GM18907 (cell line): ENCODE data around the gene CYBC1.

Experiments
- ATAC-seq: cut with Tn5 transposase; IDR thresholded peaks from one replicate; pipeline ENCODE4 v1.9.1; 2021; ENCODE audit warnings: mild to moderate bottlenecking, moderate library complexity; ENCODE audit not compliant: unreplicated experiment

Gene CYBC1

DNA sequence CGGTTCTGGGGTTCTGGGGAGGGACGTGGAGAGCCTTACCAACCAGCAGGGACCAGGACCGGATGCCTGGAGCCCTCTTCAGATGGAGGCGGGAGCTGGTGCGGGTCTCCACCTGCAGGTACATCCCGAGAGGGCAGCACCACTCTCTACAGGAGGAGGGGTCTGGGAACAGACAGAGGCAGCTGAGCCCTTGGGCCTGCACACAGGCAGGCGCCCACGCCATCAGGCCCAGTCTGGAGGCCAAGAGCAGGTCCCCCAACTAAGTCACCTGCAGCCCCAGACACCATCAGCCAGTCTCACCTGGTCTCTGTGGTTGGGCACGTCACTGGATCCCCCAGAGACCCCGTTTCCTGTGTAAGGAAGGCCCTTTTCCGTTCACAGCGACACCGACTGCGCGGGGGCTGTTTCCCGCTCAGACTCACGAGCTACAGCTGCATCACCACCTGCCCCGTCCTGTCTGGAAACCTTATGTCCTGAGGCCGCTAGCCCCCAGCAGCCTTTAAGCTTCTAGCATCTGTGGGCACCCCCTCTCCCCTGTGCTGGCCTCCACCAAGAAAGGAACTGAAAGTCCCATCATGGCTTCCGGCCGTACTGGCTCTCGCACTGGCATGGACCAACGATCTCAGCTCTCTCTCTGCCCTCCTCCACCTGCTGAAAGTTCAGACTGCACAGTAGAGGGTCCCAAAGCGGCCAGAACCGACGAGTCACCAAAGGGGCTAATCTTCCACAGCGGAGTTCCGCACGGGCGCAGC, 1.2 kb downstream of the CYBC1 start:
- peak; percentile 69 for ATAC-seq

DNA sequence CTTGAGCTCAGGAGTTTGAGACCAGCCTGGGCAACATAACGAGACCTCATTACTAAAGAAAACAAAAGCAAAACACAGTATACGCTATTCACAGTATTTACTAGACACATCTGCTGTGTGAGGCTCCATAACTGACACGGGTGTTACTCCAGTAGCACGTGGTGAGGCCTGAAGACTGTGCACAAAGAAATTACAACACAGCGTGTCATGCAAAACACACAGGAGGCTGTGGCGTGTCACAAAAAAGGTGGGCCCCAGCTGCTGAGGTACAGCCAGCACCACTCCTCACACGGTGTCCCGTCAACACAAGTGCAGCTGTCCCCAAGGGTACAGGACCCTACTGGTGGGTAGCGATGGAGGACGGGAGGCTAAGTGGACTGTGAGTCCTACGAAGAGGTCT, 2.7 kb downstream of the CYBC1 start:
- no peak for ATAC-seq

DNA sequence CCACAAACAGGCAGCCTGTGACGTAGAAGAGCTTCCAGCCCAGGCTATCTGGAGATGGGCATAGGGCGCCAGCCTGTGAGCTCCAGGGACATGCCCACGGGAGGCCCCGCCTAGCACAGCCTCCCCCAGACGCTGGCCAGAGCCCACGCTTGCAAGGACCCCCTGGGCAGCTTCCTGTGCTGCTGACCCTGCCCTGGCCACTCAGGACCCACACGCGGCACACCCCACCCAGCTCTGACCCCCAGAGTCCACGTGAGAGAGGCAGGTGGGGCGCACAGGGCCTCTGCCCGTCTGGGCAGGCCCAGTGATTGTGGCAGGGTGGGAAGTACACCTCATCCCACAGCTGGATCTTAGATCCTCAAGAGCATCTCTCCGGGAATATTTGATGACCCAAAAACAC, 3.9 kb downstream of the CYBC1 start:
- no peak for ATAC-seq

DNA sequence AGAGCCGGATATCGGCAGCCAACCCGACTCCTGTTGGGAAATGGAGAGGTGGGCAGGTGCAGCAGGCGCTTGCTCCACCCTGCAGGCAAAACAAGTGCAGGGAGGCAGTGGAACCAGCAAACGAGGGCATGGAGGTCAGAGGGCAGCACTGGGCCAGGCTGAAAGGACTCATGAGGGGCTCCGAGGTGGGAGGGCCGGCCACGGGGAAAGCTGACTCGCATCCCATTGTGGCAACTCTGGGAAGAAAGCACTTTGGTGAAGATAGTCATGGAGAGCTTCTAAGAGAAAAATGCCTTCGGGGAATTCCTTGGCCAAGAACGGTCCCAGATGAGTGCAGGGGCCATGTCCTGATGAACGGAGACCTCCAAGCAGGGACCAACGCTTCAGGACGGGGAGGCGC, 4.4 kb downstream of the CYBC1 start:
- ATAC-seq = no peak

DNA sequence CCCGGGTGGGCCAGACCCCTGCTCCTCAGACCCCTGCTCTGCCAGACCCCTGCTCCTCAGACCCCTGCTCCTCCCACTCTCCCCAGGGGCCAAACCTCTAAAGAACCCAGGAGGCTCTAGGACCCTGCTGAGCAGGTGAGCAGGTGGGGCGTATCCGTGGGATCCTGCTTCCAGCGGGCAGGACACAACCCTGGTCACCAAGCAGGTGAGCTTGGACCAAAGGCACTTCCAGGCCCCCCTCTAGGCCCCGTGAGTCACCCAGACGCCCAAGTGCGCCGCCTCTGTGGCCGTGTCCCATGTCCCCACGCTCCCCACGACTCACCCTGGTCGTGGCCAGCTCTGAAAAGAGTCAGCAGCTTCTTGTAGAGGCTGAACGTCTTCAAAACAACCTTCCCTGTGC, 5.0 kb downstream of the CYBC1 start:
- no peak for ATAC-seq

DNA sequence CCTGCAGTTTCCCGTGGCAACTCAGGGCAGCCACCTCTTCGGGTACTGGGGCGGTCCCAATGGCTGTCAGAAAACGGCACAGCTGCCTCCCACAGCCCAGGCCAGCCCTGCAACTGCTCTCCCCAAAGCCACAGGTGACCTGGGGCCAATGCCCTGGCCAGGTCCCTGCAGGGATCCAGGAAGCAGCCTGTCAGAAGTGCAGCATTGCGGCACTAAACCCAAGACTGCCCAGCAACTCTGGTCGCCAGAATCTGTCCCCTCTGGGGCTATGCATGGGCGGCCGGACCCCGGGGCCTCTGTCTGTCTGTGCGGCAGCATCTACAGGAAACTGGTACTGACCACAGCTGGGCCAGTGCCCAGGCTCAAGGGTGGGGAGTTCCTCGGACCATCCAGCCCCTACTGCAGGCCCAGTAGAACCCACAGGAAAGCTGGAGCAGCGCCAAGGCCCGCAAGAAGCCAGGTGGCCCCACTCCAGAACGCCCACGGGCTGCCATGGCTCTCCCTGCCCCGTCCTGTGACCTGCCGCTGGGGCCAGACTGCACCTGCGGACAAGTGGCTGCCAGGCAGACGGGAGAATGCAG, 5.5 kb downstream of the CYBC1 start:
- no peak for ATAC-seq

DNA sequence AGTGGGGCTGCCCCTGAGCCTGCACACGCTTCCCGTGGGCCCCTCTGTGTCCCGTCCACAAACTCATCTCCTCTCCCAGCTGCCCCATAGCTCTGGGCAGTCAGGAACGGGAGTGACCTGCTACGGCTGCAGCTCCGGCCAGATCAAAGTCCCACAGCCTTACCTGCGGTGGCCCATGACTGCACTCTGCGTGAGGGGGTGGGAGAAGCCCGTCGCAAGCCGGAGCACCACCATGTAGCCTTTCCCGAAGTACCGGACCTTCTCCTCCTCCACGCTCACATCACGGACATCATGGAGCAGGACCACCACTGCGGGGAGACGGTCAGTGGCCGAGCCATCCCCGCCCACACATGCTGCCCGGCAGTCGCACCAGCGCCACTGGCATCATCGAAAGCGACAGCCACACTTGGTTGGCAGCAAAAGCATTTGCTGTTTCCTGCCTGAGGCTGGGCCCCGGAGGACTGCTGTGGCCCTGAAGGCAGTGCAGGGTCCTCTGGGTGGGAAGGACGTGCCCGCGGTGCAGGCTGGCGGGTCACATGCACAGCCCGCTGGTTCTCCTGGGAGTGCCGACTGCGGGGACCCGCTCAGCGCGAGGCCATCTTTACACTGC, 6.2 kb downstream of the CYBC1 start:
- ATAC-seq = no peak

DNA sequence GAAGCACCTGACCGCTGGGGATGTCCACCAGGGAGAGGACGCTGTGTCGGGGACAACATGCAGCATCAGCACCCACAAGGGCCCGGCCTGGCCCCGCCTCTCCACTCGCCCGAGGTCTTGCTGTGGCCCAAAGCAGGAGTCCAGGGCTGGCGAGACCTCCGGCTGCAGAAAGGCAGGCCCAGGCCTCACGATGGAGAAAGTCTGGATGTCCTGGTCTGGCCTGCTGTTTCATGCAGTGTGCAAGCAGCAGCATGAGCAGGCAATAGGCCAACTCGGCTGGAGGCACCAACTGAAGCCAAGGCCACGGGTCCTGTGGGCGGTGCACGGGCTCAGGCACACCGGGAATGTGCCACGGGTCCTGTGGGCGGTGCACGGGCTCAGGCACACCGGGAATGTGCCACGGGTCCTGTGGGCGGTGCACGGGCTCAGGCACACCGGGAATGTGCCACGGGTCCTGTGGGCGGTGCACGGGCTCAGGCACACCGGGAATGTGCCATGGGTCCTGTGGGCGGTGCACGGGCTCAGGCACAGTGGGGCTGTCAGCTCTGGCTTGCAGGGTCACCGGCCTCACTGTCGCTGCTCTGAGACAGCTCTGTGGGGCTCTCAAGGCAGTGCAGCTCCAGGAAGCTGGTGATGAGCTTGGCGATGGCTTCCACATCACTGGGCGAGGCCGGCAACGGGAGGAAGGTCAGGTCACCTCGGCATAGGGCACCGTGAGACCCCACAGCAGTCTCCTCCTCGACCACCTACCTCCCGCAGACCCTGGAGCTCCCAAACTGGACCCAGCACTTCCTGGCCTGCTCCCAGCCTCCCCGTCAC, 6.9 kb downstream of the CYBC1 start:
- ATAC-seq = no peak

DNA sequence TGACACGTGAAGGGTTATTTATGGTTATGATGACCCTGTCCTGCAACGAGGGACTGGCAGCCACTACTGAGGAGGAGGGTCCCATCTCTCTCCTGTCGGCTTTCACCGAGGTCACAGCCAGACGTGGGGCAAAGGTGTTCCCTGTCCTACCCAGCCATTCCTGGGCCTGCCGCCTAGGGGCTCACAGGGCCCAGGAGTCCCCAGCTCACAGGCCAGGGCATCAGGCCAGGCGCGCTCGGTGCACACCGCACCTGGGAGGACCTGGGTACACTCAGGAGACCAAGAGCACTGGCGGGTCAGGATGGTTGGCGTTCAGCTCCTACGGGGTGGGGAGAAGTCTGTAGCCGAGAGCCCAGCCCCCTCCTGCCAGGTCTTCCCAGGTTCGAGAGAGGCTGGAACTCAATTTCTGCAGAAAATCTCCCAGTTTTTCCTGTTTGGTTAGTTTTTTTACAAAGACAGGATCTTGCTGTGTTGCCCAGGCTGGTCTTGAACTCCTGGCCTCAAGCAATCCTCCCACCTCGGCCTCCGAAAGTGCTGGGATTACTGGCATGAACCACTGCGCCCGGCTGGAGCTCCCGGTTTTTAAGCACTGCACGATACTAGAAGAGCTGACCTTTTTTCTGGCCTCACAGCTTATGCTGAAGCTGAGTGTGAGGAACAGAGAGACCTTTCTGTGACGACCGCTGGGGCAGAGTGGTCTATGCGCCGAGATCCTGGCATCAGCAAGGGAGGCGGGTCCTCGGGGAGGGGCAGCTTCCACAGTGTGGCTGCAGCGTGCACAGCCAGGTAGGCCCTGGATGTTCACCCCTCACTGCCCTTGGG, 7.7 kb downstream of the CYBC1 start:
- ATAC-seq = no peak

DNA sequence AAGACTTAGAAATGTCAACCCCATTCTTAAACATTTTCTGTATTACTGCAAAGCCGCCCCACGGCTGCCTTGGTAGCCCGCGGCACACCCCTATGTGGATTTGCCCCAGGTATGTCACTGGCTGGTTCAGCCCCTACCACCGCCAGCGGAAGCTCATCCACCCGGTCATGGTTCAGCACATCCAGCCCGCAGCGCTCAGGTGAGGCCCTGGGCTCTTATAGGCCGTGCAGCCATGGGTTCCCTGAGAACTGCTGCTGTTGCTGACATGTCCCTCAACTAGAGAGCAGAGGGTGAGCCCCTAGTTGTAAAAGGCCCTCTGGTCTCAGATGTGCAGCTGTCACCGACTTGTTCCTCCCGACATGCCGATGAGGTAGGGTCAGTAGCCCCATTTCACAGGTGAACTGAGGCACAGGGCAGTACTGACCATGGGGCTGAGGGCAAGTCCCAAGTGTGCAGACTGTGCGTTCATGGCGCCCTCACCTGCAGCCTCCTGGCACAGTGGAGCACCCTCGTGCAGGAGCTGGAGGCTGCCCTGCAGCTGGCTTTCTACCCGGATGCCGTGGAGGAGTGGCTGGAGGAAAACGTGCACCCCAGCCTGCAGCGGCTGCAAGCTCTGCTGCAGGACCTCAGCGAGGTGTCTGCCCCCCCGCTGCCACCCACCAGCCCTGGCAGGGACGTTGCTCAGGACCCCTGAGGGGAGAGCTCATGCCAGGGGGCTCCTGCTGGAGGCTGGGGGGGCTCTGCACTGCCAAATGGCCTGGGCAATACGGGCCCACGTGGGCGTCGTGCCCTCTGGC, 8.7 kb downstream of the CYBC1 start:
- no peak for ATAC-seq

DNA sequence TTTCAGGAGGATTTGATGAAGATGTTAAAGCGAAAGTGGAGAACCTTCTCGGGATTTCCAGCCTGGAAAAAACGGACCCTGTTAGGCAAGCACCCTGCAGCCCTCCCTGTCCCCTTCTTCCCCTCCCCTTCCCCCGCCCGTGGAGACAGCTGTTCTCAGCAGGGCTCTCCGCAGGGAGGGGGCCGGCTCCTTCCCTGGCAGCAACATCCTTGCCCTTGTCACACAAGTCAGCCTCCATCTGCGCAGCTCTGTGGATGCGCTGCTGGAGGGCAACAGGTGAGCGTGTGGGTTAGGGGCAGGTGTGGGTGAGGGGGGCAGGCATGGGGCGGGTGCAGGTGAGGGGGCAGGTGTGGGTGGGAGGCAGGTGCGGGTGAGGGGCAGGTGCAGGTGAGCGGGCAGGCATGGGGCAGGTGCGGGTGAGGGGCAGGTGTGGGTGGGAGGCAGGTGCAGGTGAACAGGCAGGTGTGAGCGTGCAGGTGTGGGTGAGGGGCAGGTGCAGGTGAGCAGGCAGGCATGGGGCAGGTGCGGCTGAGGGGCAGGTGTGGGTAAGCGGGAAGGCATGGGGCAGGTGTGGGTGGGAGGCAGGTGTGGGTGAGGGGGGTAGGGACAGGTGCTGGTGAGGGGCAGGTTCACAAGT, 9.4 kb downstream of the CYBC1 start:
- ATAC-seq = no peak

DNA sequence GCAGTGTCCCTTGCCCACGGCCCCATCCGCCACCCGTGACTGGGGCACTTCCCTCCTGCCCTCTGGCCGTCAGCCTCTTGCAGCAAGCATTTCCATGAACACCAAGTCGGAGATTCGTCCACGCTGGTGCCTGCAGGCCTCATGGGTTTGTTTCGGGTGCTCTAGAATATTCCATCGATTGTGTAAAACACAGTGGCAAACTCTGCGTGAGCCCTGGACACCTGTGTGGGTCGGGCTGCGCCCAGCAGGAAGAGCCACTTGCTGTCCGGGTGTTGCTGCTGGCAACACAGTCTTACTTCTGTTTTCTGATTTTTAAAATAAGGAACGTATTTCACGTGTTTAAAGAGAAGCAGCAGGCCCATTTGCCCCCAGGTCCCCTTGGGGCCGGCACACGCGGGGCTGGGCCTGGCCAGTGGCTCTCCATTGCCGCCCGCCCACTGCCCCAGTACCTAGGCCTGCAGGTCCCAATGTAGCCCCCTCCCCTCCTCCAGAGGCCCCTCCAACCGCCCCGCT, 10.0 kb downstream of the CYBC1 start:
- ATAC-seq = no peak

DNA sequence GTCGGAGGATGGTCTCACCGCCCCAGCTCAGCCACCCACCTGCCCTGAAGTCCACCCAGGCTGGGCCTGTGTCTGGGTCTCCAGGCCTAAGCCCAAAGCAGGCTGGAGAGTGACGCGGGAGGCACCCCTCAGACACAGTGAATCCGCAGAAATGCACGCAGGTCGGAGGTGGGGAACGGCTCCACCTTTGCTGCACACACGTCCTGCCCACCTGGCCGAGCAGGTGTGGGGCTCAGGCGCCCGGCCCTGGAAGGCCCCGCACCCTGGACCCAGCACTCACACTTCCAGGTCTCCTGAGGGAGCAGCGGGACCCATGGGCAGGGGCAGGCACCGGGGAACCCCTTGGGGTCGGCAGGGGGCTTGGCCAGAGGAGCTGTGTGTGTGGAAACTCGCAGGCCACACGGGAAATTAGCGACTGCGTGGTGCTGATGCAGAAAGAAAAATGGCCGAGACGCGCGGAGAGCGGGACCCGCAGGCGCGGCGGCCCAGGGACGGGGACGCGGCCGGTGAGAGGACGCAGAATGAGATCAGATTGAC, 10.7 kb downstream of the CYBC1 start:
- no peak for ATAC-seq

DNA sequence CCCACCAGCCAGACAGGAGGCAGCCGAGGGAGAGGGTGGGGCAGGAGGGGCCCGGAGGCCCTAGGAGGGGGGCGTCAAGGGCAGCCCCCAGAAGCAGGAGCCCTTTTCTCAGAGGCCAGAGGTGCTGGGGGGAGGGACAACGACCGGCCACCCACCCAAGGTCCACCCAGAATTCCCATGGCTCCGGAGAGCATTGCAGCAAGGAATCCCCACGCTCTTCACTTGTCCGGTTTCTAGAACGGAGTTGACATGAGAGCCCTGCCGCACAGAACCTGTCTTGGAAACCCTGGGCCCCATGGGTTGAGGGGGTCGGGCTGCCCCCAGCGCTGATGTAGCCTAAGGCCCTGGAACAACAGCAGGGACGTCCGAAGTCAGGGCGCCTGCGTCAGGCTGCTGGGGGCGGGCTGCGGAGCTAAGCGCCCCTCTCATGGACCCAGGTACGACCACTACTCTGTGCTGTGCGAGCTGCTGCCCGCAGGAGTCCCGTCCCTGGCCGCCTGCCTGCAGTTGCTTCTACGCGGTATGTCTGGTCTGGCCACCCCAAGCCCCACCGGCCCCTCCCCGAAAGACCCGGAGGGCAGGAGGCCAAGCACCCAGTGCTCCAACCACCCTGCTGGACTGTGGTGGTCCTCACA, 11.2 kb downstream of the CYBC1 start:
- ATAC-seq = no peak

DNA sequence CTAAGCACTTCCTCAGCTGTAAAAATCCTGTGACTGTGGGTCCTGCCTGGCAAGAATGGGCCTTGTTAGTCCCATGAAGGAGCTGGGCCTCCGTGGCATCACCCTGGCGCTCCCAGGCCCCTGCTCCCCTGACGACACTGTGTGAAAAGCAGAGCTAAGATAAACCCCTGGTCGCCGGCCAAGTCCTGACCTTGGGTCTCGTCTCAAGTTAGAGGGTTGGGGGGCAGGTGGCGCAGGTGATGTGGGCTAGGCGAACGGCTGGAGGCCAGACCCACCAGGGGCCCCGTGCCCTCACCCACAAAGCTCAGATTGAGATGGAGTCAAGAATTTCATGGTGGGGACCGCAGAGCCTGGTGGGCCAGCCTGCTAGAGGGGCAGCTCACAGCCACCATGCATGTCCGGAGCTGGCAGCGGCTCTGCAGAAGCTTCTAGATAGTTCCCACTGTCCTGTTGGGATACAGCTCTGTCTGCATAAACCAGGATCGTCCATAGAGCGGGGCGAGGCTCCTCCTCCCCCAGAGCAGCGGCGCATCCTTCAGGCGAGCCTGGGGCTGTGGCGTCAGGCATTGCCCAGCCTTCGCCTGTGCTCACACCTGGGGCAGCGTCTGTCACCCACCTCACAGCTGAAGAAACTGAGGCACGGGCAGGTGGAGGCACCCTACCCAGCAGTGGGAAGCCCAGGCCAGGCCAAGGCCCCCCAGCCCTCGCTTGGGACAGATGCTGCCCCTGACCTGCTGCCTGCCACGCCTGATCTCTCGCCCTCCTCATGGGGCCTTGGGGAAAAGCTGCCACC, 12.0 kb downstream of the CYBC1 start:
- no peak for ATAC-seq

DNA sequence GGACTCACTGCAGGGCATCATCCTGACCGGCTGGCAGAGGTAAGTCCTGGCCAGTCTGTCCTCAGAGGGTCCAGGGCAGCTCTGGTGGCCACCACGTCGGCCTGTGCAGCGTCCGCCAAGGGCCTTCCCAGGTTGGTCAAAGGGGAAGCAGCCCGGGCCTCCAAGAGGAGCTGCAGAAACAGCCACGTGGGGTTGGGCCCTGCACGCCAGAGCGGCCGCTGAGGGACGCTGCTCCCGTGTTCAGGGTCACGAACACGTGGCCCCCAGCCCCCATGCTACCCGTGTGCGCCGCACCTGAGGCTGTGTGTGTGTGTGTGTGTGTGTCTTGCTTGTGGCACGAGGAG, 13.3 kb downstream of the CYBC1 start:
- ATAC-seq = no peak

DNA sequence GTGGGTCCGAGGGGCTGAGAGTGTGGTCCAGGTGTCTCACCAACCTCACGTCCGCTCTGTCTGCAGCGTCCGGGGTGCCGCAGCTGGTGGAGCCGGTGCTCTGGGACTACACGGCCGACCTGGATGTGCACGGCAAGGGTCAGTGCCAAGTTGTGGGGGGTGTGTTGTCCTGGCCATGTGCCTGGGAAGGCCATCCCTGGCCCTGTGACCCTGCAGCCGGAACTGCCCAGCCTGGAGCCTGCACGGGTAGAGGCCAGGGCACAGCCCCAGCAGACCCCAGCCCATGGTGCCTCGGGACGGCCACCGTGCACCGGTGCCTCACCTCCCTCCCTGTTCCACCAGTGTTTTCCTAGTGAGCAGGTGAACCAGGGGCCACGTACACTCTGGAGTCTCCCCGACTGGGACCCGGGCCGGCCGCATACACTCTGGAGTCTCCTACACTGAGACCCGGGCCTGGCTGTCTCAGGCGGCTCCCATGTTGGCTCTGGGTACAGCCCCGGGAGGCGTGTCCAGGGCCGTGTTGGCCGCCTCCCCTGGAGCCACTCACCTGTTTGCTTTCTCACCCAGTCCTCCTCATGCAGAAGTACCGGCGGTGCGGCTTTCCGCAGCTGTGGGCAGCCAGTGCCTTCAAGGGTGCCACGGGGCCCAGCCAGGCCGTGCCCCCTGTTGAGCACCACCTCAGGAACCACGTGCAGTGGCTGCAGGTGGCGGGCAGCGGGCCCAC, 13.8 kb downstream of the CYBC1 start:
- ATAC-seq = no peak
